Measurements from ENCODE around the gene KCND3. TPM values are rescaled to one million over a fixed set of nuclear protein-coding genes. Genes with fewer than 3 reads are reported as not detected.

KCND3 gene
- total and polyA plus RNA-seq, 7 experiments from 2014 or later: 0.05 to 0.17 TPM; not detected in 5

DNA sequence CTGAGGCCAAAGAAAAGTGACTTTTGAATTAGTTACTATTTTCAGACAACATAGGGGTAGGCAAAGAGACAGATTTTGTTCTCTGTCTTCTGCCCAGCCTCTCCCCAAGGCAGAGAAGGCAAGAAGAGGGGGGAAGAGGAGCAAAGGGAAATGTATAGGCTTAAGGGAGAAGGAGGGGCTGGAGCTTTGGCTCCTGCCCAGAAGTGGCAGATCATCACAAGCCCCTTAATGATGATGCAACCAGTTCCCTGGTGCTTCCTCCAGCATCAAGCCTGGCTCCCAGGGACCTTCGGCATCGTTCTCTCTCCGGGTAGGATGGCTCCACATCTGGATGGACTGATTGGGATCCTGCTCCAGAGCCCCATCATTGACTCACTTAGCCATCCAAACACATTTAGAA lies 112.8 kb downstream of the KCND3 start:
- Mint-ChIP-seq H3K27me3 (peaks cover 14 to 51% (median 32%) of the 10 kb centered on the region in 5 donors), H3K9me3 (no peaks in the 10 kb centered on the region), H3K27ac (no peak overlapping the region), H3K4me3 (no peak overlapping the region), H3K36me3 (no peaks in the 10 kb centered on the region), H3K4me1 (no peaks in the 10 kb centered on the region)
- Histone ChIP-seq H3K27ac (ENCODE audit: low read depth, low read length) (no peak overlapping the region), H3K4me1 (ENCODE audit: control insufficient read depth in 2 of 2, insufficient read depth in 2 of 2, low read length in 2 of 2) (no peaks in the 10 kb centered on the region), H3K36me3 (ENCODE audit: control insufficient read depth in 2 of 3, insufficient read depth in 3 of 3, low read length in 3 of 3) (no peaks in the 10 kb centered on the region), H3K4me3 (ENCODE audit: low read length) (no peak overlapping the region), H3K27me3 (ENCODE audit: control insufficient read depth in 2 of 2, insufficient read depth in 2 of 2, low read length in 2 of 2) (peaks cover 0 to 4% of the 10 kb centered on the region in 2 donors), H3K9me3 (ENCODE audit: control insufficient read depth in 2 of 3, low read length in 3 of 3) (no peaks in the 10 kb centered on the region)
- intact Hi-C loops (cut with micrococcal nuclease): no loop called here
- POLR2A ChIA-PET: interaction anchor here (0.6 kb wide), 1 partner anchor 120 kb away, joined by 3 read pairs; no protein-coding TSS in a partner anchor
- no peak for ATAC-seq
- DNase-seq: no peak
- CTCF ChIA-PET: no interaction called here

DNA sequence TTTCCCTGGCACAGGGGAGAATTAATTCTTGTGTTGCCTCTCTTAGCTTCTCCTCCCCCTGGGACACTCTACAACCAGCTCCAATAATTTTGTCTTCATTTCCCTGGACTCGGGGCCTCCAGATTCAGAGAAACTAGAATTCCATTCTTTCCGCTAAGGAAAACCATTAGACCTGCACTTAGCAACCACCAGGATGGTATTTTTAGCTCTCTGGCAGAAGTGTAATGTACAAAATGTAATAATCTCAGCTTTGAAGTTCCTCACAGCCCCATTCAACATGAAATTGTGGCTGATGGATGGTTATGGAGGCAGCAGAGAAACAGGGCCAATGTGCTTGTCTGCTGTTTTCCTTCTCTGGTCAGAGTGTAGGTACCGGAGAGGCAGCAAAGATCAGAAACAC lies 113.8 kb downstream of the KCND3 start:
- Histone ChIP-seq H3K4me1 (ENCODE audit: control insufficient read depth in 2 of 2, insufficient read depth in 2 of 2, low read length in 2 of 2) (no peaks in the 10 kb centered on the region), H3K9me3 (ENCODE audit: control insufficient read depth in 2 of 3, low read length in 3 of 3) (no peaks in the 10 kb centered on the region), H3K36me3 (ENCODE audit: control insufficient read depth in 2 of 3, insufficient read depth in 3 of 3, low read length in 3 of 3) (no peaks in the 10 kb centered on the region), H3K27ac (ENCODE audit: low read depth, low read length) (no peak overlapping the region), H3K27me3 (ENCODE audit: control insufficient read depth in 2 of 2, insufficient read depth in 2 of 2, low read length in 2 of 2) (peaks cover 0 to 4% of the 10 kb centered on the region in 2 donors), H3K4me3 (ENCODE audit: low read length) (no peak overlapping the region)
- intact Hi-C loops (cut with micrococcal nuclease): no loop called here
- Mint-ChIP-seq H3K27me3 (peaks cover 10 to 41% (median 23%) of the 10 kb centered on the region in 5 donors), H3K4me3 (no peak overlapping the region), H3K4me1 (no peaks in the 10 kb centered on the region), H3K9me3 (no peaks in the 10 kb centered on the region), H3K27ac (no peak overlapping the region), H3K36me3 (no peaks in the 10 kb centered on the region)
- ChIA-PET POLR2A (no interaction called here), CTCF (no interaction called here)
- ATAC-seq (no peak), DNase-seq (no peak)

DNA sequence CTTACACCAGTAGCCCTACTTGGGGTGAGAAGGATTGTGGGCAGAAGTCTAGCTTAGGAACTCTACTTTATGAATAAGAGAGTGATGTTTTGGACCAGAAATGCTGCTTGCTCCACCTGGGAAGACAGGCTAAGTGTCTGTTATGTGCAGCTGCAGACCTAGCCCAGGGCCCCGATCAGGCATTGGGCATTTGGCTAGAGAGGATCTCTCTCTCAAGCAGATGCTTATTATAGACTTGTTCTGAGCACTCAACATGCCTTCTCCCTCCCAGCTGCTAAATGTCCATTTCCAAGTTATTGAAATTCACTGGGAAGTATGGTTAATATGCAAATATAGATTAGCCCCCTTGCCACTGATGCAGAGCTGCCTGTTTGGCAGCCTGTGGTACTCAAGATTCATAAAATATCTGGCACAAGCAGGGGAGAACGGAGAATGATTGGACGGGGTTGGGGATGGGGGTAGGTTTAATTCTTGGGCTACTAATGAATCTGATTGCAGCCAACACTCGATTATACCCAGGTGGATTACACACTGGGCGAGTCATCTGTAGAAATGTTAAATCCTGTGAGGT lies 115.9 kb downstream of the KCND3 start:
- no peaks in the 10 kb centered on the region for H3K9me3 Mint-ChIP-seq
- POLR2A ChIA-PET: no interaction called here
- no peaks in the 10 kb centered on the region for H3K4me1 Mint-ChIP-seq
- Histone ChIP-seq H3K4me3 (ENCODE audit: low read length) (no peak overlapping the region), H3K36me3 (ENCODE audit: control insufficient read depth in 2 of 3, insufficient read depth in 3 of 3, low read length in 3 of 3) (no peaks in the 10 kb centered on the region), H3K27me3 (ENCODE audit: control insufficient read depth in 2 of 2, insufficient read depth in 2 of 2, low read length in 2 of 2) (peaks cover 0 to 4% of the 10 kb centered on the region in 2 donors), H3K4me1 (ENCODE audit: control insufficient read depth in 2 of 2, insufficient read depth in 2 of 2, low read length in 2 of 2) (no peaks in the 10 kb centered on the region), H3K9me3 (ENCODE audit: control insufficient read depth in 2 of 3, low read length in 3 of 3) (no peaks in the 10 kb centered on the region), H3K27ac (ENCODE audit: low read depth, low read length) (no peak overlapping the region)
- ATAC-seq (no peak), DNase-seq (no peak)
- CTCF ChIA-PET: no interaction called here
- H3K36me3 Mint-ChIP-seq: no peaks in the 10 kb centered on the region
- H3K27ac Mint-ChIP-seq: no peak overlapping the region
- intact Hi-C loops (cut with micrococcal nuclease): no loop called here
- peaks cover 8 to 34% (median 19%) of the 10 kb centered on the region in 5 donors for H3K27me3 Mint-ChIP-seq
- H3K4me3 Mint-ChIP-seq: no peak overlapping the region

DNA sequence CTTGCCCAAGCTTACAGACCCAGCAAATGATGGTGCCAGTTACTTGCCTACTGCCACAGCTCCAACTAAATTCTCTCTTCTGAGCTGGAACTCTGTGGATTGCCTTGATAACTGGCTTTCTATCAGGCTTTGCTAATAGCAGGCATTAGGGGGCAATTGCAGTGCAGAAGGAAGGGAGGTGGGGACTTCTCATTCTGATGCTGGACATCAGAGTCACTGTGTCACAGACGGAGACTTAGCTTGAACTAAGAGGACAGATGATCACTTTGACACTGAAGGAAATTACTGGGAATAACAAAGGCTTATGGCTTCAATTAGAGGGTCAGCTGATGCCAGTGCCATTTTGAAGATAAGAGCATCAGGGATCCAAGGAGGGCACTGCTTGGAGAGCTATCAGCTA lies 119.3 kb downstream of the KCND3 start:
- ChIA-PET CTCF (no interaction called here), POLR2A (no interaction called here)
- Histone ChIP-seq H3K9me3 (ENCODE audit: control insufficient read depth in 2 of 3, low read length in 3 of 3) (no peaks in the 10 kb centered on the region), H3K4me3 (ENCODE audit: low read length) (no peak overlapping the region), H3K36me3 (ENCODE audit: control insufficient read depth in 2 of 3, insufficient read depth in 3 of 3, low read length in 3 of 3) (no peaks in the 10 kb centered on the region), H3K27ac (ENCODE audit: low read depth, low read length) (no peak overlapping the region), H3K27me3 (ENCODE audit: control insufficient read depth in 2 of 2, insufficient read depth in 2 of 2, low read length in 2 of 2) (peaks cover 0 to 4% of the 10 kb centered on the region in 2 donors), H3K4me1 (ENCODE audit: control insufficient read depth in 2 of 2, insufficient read depth in 2 of 2, low read length in 2 of 2) (no peaks in the 10 kb centered on the region)
- Mint-ChIP-seq H3K4me3 (no peak overlapping the region), H3K36me3 (no peaks in the 10 kb centered on the region), H3K9me3 (no peaks in the 10 kb centered on the region), H3K27ac (no peak overlapping the region), H3K27me3 (peaks cover 0 to 7% (median under 1%) of the 10 kb centered on the region in 5 donors), H3K4me1 (peaks cover 0 to under 1% (median 0%) of the 10 kb centered on the region in 7 donors)
- intact Hi-C loops (cut with micrococcal nuclease): no loop called here
- ATAC-seq (no peak), DNase-seq (no peak)

DNA sequence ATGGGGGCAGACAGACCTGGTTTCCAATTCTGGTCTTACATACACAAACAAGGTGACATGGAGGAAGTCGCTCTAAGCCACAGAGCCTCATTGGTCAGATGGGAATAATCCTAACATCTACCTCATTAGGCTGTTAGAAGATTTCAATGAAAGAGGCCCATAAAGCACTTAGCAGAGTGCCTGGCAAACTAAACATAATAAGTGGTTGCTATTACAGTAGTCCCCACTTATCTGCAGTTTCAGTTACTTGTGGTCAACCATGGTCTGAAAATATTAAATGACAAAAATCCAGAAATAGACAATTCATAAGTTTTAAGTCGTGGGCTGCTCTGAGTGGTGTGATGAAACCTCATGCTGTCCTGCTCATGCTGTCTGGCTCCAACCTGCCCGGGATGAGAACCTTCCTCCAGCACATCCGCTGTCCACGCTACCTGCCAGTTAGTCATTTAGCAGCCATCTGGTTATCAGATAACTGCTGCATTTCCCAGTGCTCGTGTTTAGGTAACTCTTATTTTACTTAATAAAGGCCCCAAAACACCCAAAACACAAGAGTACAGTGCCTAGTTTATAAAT lies 121.5 kb downstream of the KCND3 start:
- no peak overlapping the region for H3K27ac ChIP-seq (ENCODE audit: low read depth, low read length)
- no peak overlapping the region for H3K27ac Mint-ChIP-seq
- H3K27me3 ChIP-seq (ENCODE audit: control insufficient read depth in 2 of 2, insufficient read depth in 2 of 2, low read length in 2 of 2): peaks cover 0 to 2% of the 10 kb centered on the region in 2 donors
- DNase-seq (no peak), ATAC-seq (no peak)
- ChIA-PET CTCF (no interaction called here), POLR2A (no interaction called here)
- intact Hi-C loops (cut with micrococcal nuclease): no loop called here
- H3K9me3 Mint-ChIP-seq: peaks cover 0 to 7% (median 0%) of the 10 kb centered on the region in 11 donors
- peaks cover 12 to 21% (median 16%) of the 10 kb centered on the region in 5 donors for H3K27me3 Mint-ChIP-seq
- no peaks in the 10 kb centered on the region for H3K9me3 ChIP-seq (ENCODE audit: control insufficient read depth in 2 of 3, low read length in 3 of 3)
- no peak overlapping the region for H3K4me3 Mint-ChIP-seq
- peaks cover 3 to 17% (median 10%) of the 10 kb centered on the region in 7 donors for H3K4me1 Mint-ChIP-seq
- H3K36me3 Mint-ChIP-seq: no peaks in the 10 kb centered on the region
- no peak overlapping the region for H3K4me3 ChIP-seq (ENCODE audit: low read length)
- H3K36me3 ChIP-seq (ENCODE audit: control insufficient read depth in 2 of 3, insufficient read depth in 3 of 3, low read length in 3 of 3): no peaks in the 10 kb centered on the region
- H3K4me1 ChIP-seq (ENCODE audit: control insufficient read depth in 2 of 2, insufficient read depth in 2 of 2, low read length in 2 of 2): no peaks in the 10 kb centered on the region

DNA sequence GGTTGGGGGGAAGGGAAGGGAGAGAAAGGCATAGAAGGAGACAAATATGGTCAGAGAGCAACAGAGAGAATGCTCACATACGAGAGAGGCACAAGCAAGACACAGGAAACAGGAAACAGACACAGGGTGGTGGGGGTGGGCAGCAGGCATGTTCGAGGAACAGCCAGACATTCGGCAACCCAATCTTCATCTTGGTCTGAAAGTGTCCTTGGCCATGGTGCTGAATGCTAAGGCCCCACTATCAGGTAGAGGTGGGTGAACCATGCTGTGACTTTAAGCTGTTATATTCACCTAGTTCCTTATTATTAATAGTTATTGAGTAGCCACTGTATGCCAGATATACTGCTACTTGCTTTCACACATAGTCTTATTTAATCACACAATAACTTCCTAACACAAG lies 124.6 kb downstream of the KCND3 start:
- Histone ChIP-seq H3K27me3 (ENCODE audit: control insufficient read depth in 2 of 2, insufficient read depth in 2 of 2, low read length in 2 of 2) (no peaks in the 10 kb centered on the region), H3K36me3 (ENCODE audit: control insufficient read depth in 2 of 3, insufficient read depth in 3 of 3, low read length in 3 of 3) (no peaks in the 10 kb centered on the region), H3K9me3 (ENCODE audit: control insufficient read depth in 2 of 3, low read length in 3 of 3) (no peaks in the 10 kb centered on the region), H3K27ac (ENCODE audit: low read depth, low read length) (no peak overlapping the region), H3K4me3 (ENCODE audit: low read length) (no peak overlapping the region), H3K4me1 (ENCODE audit: control insufficient read depth in 2 of 2, insufficient read depth in 2 of 2, low read length in 2 of 2) (no peaks in the 10 kb centered on the region)
- no peak overlapping the region for H3K27ac Mint-ChIP-seq
- intact Hi-C loops (cut with micrococcal nuclease): no loop called here
- CTCF ChIA-PET: no interaction called here
- no peak overlapping the region for H3K4me3 Mint-ChIP-seq
- ATAC-seq (no peak), DNase-seq (no peak)
- H3K36me3 Mint-ChIP-seq: no peaks in the 10 kb centered on the region
- peaks cover 14 to 38% (median 36%) of the 10 kb centered on the region in 5 donors for H3K27me3 Mint-ChIP-seq
- POLR2A ChIA-PET: no interaction called here
- H3K4me1 Mint-ChIP-seq: peaks cover 3 to 17% (median 10%) of the 10 kb centered on the region in 7 donors
- peaks cover 0 to 7% (median 0%) of the 10 kb centered on the region in 11 donors for H3K9me3 Mint-ChIP-seq

DNA sequence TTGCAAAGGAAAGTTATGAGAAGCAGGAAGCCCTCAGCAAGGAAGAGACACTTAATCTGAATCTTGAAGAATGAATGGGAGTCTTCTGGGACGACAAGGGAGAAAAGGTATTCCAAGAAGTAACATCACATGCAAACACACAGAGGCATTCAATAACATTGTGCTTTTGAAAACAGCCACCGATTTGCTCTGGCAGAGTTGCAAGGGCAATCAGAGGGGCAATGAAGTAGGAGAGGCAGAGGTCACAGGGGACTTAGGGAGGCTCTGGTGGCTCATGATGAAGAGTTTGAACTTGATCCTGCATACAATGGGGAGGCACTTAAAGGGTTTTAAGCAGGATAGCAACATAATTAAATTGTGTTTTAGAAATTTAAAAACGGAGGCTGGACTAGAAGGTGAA lies 126.1 kb downstream of the KCND3 start:
- Histone ChIP-seq H3K36me3 (ENCODE audit: control insufficient read depth in 2 of 3, insufficient read depth in 3 of 3, low read length in 3 of 3) (no peaks in the 10 kb centered on the region), H3K4me1 (ENCODE audit: control insufficient read depth in 2 of 2, insufficient read depth in 2 of 2, low read length in 2 of 2) (no peaks in the 10 kb centered on the region), H3K4me3 (ENCODE audit: low read length) (no peak overlapping the region), H3K9me3 (ENCODE audit: control insufficient read depth in 2 of 3, low read length in 3 of 3) (no peaks in the 10 kb centered on the region), H3K27ac (ENCODE audit: low read depth, low read length) (no peak overlapping the region), H3K27me3 (ENCODE audit: control insufficient read depth in 2 of 2, insufficient read depth in 2 of 2, low read length in 2 of 2) (no peaks in the 10 kb centered on the region)
- Mint-ChIP-seq H3K4me3 (no peak overlapping the region), H3K36me3 (no peaks in the 10 kb centered on the region), H3K27me3 (peaks cover 13 to 43% (median 40%) of the 10 kb centered on the region in 5 donors), H3K9me3 (peaks cover 0 to 7% (median 0%) of the 10 kb centered on the region in 11 donors), H3K4me1 (peaks cover 3 to 17% (median 10%) of the 10 kb centered on the region in 7 donors), H3K27ac (no peak overlapping the region)
- CTCF ChIA-PET: no interaction called here
- intact Hi-C loops (cut with micrococcal nuclease): no loop called here
- ATAC-seq (no peak), DNase-seq (no peak)
- POLR2A ChIA-PET: no interaction called here

Data from naive thymus-derived CD4-positive, alpha-beta T cell (primary cell).